AG20443 (cell line): ENCODE measurements around the gene XPNPEP3.

ENCODE experiments used
- DNase-seq: peaks from one replicate; pipeline ENCODE4 v3.0.0; 2012; ENCODE audit warnings: low spot score, mixed read lengths

XPNPEP3 gene

DNA sequence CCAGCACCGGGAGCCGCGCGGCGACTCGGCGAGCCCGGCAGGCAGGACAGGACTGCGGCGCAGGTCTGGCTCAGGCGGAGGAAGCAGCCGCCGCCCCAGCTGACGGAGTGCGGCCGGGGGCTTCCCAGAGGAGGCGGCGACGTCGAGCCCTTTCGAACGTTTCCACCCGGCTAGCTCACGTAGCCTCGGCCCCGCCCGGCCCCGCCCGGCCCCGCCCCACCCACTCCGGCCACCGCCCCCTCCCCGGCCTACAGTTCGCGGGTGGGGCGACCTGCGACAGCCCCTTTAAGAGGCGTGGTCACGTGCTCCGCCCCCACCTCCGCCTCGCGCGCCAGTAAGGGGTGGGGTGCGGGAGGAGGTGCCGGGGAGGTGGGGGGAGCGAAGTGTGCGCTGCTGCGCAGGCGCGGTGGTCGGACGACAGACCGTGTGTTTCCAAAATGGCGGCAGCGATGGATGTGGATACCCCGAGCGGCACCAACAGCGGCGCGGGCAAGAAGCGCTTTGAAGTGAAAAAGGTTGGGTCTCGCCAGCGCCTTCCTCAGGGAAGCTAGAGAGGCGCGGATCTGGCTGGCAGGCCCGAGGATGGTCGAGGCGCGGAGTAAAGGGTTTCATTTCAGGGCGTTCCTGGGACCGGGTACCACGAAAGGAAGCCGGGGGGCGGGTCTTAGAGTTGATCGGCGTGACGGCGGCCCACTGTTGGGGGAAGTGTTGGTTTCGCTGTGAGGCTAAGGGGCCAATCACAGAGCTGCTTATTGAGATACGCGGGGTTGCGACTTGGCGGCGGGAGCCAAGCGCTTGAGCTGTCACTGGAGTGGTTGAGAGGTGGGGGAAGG lies 94.2 kb downstream of the XPNPEP3 start, which contains the start of gene RBX1:
RBX1 (plus strand) TSS at position 417 of the 833 bp plus-strand sequence; CDS start at position 438, 21 bp downstream.
- peak; percentile 99 for DNase-seq

GRCh38 chr22:40951795-40952605 lies 95.1 kb downstream of the XPNPEP3 start:
- no peak for DNase-seq

- DNase-seq, result no peak
These were observed 96.5 kb downstream of the XPNPEP3 start for GRCh38 chr22:40953471-40953870.

DNA sequence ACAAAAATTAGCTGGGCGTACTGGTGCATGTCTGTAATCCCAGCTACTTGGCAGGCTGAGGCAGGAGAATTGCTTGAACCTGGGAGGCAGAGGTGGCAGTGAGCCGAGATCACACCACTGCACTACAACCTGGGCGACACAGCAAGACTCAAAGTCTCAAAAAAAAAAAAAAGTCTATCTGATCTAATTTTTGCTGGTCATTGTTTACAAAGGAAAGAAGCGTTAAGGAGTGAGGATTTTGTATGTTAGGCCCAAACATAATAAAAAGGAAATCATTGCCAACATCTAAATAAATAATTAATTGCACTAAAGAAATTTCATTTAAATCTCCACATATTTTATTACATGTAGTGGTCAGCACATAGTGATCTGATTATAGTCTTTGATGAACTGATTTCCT lies 97.2 kb downstream of the XPNPEP3 start:
- DNase-seq, result no peak

- DNase-seq, result peak; percentile 19
These were observed 98.6 kb downstream of the XPNPEP3 start for GRCh38 chr22:40955571-40955970.

GRCh38 chr22:40957601-40958000 lies 100.7 kb downstream of the XPNPEP3 start:
- no peak for DNase-seq

DNA sequence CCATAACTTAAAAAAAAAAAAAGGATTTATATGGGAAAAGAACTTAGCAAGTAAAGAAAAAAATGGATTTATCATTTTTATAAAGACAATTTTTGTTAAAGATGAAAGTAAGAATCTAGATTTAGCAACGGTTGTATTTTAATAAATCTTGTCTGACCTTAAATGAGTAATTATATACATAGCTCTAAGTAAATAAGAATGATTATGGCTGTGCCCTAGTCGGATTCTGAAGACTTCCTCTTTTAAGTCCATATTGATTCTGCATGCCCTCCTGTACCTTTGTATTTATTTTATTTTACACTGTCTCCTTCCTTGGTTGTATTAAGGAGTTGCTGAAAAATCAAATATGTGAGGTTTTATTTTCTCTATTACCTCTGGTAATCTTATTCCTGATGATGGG lies 101.4 kb downstream of the XPNPEP3 start:
- DNase-seq, result no peak

DNA sequence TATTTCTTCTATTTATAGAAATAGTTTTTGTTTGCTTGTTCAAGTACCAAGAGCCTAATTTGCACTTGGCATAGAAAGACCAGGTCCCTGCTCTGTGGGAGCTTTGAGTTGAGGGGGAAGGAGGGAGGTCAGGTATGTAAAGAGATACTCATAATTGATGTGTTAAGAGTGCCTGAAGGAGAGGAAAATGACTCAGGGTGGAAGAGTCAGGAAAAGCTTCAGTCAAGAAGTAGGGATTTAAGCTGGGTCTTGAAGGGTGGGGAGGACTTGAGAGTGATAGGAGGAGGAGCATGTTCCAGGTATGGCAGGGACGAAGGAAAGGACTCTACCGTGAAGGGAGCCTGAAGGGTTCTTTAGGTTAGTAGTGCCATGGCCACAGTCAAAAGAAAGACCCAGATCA lies 103.2 kb downstream of the XPNPEP3 start:
- DNase-seq, result no peak

GRCh38 chr22:40965936-40966725 lies 109.2 kb downstream of the XPNPEP3 start:
- no peak for DNase-seq

DNA sequence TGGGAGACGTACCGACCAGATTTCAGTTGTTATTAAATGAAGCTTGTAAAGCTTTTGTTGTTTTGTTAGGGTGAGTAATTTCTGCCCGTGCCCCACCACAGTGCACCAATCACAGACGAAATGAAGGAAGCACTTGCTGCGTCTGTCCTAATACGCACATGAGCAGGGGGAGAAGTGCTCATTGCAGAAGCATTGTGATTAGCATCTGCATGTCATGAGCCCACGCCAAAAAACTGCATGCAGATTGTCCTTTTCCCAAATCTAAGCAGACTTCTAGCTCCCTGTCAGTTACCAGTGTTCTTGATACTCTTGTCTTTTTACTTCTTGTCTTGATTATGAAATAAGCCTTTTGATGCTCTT lies 109.8 kb downstream of the XPNPEP3 start:
- no peak for DNase-seq

DNA sequence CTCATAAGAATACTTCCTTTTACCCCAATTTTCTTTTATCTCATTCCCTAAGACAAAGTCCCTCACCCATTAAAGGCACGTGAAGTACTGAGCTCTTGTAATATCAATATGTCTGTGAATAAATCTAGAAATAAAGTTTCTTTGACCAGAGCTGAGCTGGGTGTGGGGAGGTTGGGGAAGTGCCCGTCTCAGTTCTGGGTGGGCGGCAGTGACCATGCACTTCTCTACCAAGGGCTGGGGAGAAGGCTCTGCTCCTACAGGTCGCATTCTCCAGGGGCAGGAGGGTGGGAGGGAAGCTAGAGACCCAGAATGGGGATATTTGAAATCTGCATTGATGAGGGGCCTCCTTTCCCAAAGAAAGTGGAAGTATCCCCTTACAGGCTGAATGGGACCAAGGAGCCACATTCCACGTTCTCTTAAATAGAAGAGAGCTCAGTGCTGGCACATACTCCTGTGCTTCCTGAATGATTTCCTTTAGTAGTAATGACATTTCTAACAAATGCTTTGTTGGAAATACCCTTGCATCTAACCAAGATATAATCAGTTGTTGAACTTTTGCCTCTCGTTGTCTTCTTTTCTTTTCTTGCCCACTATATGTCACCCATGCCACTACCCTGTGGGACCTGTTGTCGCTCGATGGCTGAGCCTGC lies 110.3 kb downstream of the XPNPEP3 start:
- no peak for DNase-seq

GRCh38 chr22:40972587-40972986 lies 115.6 kb downstream of the XPNPEP3 start:
- no peak for DNase-seq

DNA sequence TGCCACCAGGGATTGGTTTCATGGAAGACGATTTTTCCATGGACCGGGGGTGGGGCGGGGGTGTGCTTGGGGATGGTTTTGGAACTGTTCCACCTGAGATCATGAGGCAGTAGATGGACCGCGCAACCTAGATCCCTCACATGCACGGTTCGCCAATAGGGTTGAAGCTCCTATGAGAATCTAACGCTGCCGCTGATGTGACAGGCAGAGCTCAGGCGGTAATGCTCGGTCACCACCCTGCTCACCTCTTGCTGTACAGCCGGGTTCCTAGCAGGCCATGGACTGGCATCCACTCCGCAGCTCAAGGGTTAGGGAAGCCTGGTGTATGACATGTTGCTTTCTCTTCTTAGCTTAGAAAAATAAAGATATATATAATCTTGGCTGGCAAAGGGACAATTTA lies 116.2 kb downstream of the XPNPEP3 start:
- no peak for DNase-seq

GRCh38 chr22:40975366-40975765 lies 118.4 kb downstream of the XPNPEP3 start:
- peak; percentile 60 for DNase-seq

DNA sequence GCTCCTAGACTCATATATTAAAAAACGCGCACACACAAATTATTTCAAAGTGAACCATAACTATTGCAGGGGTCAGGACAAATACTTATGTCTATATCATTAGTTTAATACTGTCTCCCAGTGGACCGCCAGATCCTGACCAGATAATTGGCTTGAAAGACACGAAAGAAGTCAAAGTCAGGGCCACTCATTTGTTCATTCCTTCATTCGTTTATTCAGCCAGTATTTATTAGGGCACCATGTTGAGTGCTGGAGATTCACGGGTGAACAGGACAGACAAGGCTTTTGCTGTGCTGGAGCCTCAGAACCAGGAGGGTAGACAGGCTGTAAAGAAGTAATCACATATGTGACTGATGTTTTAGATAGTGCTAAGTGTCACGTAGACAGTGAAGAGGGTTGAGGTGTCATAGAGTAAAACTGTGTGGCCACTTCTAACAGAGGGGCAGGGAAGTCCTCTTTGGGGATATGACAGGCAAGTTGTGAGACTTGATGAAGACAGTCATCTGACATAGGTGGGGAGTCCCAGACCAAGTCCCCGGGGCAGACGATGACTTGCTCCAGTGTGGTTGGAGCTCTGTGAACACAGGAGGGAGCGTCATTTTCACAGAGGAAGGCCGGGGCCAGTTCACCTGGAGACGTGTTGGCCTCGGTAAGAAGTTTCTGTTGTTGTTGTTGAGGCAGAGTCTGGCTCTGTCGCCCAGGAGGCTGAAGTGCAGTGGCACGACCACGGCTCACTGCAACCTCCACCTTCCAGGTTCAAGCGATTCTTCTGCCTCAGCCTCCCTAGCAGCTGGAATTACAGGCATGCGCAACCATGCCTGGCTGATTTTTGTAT lies 120.1 kb downstream of the XPNPEP3 start:
- no peak for DNase-seq

DNA sequence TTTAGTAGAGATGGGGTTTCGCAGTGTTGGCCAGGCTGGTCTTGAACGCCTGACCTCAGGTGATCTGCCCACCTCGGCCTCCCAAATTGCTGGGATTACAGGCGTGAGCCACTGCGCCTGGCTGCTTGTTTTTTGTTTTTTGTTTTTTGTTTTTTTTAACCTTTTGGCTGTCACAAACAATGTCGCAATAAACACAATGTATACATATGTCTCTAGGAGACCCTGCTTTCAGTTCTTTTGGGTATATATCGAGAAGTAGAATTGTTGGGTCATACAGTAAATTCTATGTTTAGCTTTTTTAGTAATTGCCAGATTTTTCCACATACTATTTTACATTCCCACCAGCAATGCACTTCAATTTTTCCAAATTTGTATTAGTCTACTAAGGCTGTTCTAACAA lies 122.2 kb downstream of the XPNPEP3 start:
- no peak for DNase-seq

DNA sequence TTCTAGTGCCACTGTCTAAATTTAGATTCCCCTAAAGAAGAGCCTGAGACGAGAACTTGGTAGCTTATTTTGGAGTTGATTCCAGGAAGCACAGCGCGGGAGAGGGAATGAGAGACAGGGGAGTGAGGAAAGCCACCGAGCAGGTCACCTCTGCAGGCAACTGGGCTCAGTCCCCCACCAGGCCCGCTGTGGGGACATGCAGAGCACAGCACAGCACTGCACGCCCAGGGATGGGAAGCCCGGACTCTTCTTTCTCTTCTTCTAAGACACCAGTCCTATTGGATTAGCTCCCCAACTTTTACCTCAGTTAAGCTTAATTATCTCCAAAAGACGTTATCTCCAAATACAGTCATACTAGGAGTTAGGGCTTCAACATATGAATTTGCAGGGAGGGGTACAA lies 122.9 kb downstream of the XPNPEP3 start:
- no peak for DNase-seq
